ENCODE results near the gene FMO1. TPM values are rescaled to one million over a fixed set of nuclear protein-coding genes. Genes with fewer than 3 reads are reported as not detected.

The FMO1 gene
- total RNA-seq, 2 experiments from 2014 or later, result not detected

- CTCF ChIA-PET, result interaction anchor here (1.4 kb wide), 1 partner anchor 17 kb away, joined by 7 read pairs; the partner anchor contains the start of gene FMO4
- POLR2A ChIA-PET, result no interaction called here
- DNase-seq (no peak), ATAC-seq (no peak)
- Mint-ChIP-seq H3K4me3 (no peak overlapping the region), H3K27me3 (peaks cover 17% of the 10 kb centered on the region), H3K4me1 (ENCODE audit: low read depth) (no peaks in the 10 kb centered on the region), H3K27ac (no peak overlapping the region), H3K9me3 (peaks cover 15% of the 10 kb centered on the region), H3K36me3 (ENCODE audit: low read depth) (peaks cover 2% of the 10 kb centered on the region)
- intact Hi-C loops (cut with micrococcal nuclease), result no loop called here
- TF ChIP-seq CTCF (IDR thresholded peaks at IDR 0.05), result no peak
Measured at GRCh38 chr1:171296897-171297296, 48.6 kb downstream of the FMO1 start.

DNA sequence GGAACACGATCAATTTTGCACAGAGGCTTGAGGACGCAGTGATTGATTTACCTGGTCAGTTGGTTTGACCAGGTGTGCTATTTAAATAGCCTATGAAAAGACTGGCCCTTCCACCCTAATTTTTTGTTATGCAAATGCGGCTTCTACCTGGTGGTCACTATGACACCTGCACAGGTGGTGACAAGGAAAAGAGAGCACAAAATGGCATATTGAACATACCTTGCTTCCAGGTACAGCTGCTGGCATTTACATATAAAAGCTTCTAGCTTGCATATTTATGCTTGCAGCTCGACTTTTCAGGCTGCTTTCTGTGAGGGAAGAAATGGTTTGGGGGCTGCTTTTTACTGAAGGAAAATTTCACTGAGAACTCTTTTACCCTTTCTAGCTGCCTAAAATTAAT is 50.4 kb downstream of the FMO1 start:
- CTCF ChIA-PET, result interaction anchor here (0.7 kb wide), 1 partner anchor 15 kb away, joined by 5 read pairs; the partner anchor contains the start of gene FMO4
- H3K27me3 Mint-ChIP-seq, result peaks cover 17% of the 10 kb centered on the region
- no peaks in the 10 kb centered on the region for H3K4me1 Mint-ChIP-seq (ENCODE audit: low read depth)
- peaks cover 15% of the 10 kb centered on the region for H3K9me3 Mint-ChIP-seq
- intact Hi-C loops (cut with micrococcal nuclease), result no loop called here
- no peak overlapping the region for H3K4me3 Mint-ChIP-seq
- H3K36me3 Mint-ChIP-seq (ENCODE audit: low read depth), result peaks cover 2% of the 10 kb centered on the region
- POLR2A ChIA-PET, result no interaction called here
- no peak overlapping the region for H3K27ac Mint-ChIP-seq
- ATAC-seq (no peak), DNase-seq (no peak)
- no peak for TF ChIP-seq CTCF (IDR thresholded peaks at IDR 0.05)

DNA sequence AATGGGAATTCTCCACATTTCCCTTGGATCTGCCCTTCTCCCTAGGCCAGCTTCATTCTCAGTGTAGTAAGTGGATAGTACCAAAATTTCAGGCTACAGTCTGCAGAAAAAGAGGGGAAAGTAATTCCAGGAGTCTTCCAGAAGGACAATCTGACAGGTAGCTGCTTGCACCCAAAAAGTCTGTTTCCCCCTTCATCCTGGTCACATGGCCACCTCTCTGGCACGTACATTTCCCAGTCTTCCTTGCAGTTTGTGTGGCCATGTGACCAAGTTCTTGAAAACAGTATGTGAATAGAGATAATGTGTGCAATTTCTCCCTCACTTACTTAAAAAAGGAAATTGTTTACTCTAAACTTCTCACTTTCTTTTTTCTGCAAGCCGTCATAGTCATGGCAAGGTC is 51.0 kb downstream of the FMO1 start:
- H3K27me3 Mint-ChIP-seq, result peaks cover 13% of the 10 kb centered on the region

DNA sequence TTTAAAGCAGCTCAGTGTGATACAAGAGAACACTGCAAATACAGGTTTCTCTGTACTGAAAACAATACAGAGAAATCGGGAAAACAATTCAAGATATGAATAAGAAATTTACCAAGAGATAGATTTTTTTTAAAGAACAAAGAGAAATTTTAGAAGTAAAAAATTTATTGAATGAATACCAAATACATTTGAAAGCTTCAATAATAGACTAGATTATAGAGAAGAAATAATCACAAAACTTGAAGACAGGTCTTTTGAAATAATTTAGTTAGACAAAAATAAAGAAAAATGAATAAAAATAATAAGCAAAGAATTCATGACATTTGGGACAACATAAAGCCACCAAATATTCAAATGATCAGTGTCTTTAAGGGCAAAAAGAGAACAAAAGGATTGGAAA is 52.1 kb downstream of the FMO1 start:
- ChIA-PET POLR2A (no interaction called here), CTCF (interaction anchor here (0.9 to 1.5 kb wide), 3 partner anchors 11 to 73 kb away, joined by 3 to 4 read pairs (median 4); partner anchors contain the start of gene FMO4)
- Mint-ChIP-seq H3K4me1 (ENCODE audit: low read depth) (no peaks in the 10 kb centered on the region), H3K27ac (no peak overlapping the region), H3K9me3 (peaks cover 15% of the 10 kb centered on the region), H3K36me3 (ENCODE audit: low read depth) (peaks cover 2% of the 10 kb centered on the region), H3K4me3 (no peak overlapping the region), H3K27me3 (peaks cover 8% of the 10 kb centered on the region)
- intact Hi-C loops (cut with micrococcal nuclease), result no loop called here
- DNase-seq (no peak), ATAC-seq (no peak)
- no peak for TF ChIP-seq CTCF (IDR thresholded peaks at IDR 0.05)

More for the DNA sequence above, 51.0 kb downstream of the FMO1 start:
- Mint-ChIP-seq H3K9me3 (peaks cover 15% of the 10 kb centered on the region), H3K27ac (no peak overlapping the region), H3K36me3 (ENCODE audit: low read depth) (peaks cover 2% of the 10 kb centered on the region), H3K4me1 (ENCODE audit: low read depth) (no peaks in the 10 kb centered on the region), H3K4me3 (no peak overlapping the region)
- POLR2A ChIA-PET, result no interaction called here
- CTCF ChIA-PET, result no interaction called here
- intact Hi-C loops (cut with micrococcal nuclease), result no loop called here
- no peak for TF ChIP-seq CTCF (IDR thresholded peaks at IDR 0.05)
- ATAC-seq (no peak), DNase-seq (no peak)

- no peak for TF ChIP-seq CTCF (IDR thresholded peaks at IDR 0.05)
- ChIA-PET POLR2A (no interaction called here), CTCF (interaction anchor here (1.5 to 3.8 kb wide), 2 partner anchors 10 to 62 kb away, joined by 4 to 71 read pairs; partner anchors contain the start of gene FMO1)
- Mint-ChIP-seq H3K27ac (no peak overlapping the region), H3K9me3 (no peaks in the 10 kb centered on the region), H3K36me3 (ENCODE audit: low read depth) (no peaks in the 10 kb centered on the region), H3K27me3 (no peaks in the 10 kb centered on the region), H3K4me1 (ENCODE audit: low read depth) (peaks cover 13% of the 10 kb centered on the region), H3K4me3 (no peak overlapping the region)
- intact Hi-C loops (cut with micrococcal nuclease), result no loop called here
- ATAC-seq (no peak), DNase-seq (no peak)
Measured at GRCh38 chr1:171310661-171311087, 62.4 kb downstream of the FMO1 start.

Data from activated CD8-positive, alpha-beta T cell treated with anti-CD3 and anti-CD28 coated beads for 36 hours (primary cell).